Measurements from ENCODE around the gene SH2D5. TPM values are rescaled to one million over a fixed set of nuclear protein-coding genes. Genes with fewer than 3 reads are reported as not detected.
"Not testable (repeated sequence)": the region's sequence is repeated elsewhere in the genome, so short reads cannot be mapped to it uniquely, and the experiment has no call there.

SH2D5 gene
- total RNA-seq, 1 experiment from 2014 or later: 1.1 TPM

- intact Hi-C loops (cut with micrococcal nuclease; ENCODE audit: unreplicated experiment): no loop called here
- H3K27ac ChIP-seq (ENCODE audit: low read depth, low read length, poor library complexity, severe bottlenecking): no peak overlapping the region
- ChIA-PET POLR2A (ENCODE audit: low non-redundant PET) (no interaction called here), CTCF (no interaction called here)
- no peak overlapping the region for H3K4me3 ChIP-seq (ENCODE audit: low read depth, low read length, poor library complexity, severe bottlenecking)
- TF ChIP-seq CTCF (conservative IDR thresholded peaks at IDR 0.05; ENCODE audit: low read depth, low read length) (no peak), EZH2 (IDR thresholded peaks at IDR 0.05; ENCODE audit: borderline replicate concordance, low read depth, low read length, poor library complexity, severe bottlenecking) (no peak)
- BruUV-seq (replicated peaks): no TSS peak
- DNase-seq (ENCODE audit: low spot score): no peak
- H3K36me3 ChIP-seq (ENCODE audit: insufficient read depth, low read length, poor library complexity, severe bottlenecking): no peaks in the 10 kb centered on the region
- H3K27me3 ChIP-seq (replicated peaks; ENCODE audit: insufficient read depth, low read depth, low read length, poor library complexity): no peaks in the 10 kb centered on the region
- H3K4me1 ChIP-seq (ENCODE audit: insufficient read depth, low read length, poor library complexity, severe bottlenecking): no peaks in the 10 kb centered on the region
- H3K9me3 ChIP-seq (ENCODE audit: low read depth, low read length, poor library complexity, severe bottlenecking): no peaks in the 10 kb centered on the region
Measured at GRCh38 chr1:20678599-20678998, 53.9 kb downstream of the SH2D5 start.

GRCh38 chr1:20673626-20674025 lies 58.9 kb downstream of the SH2D5 start:
- H3K27ac ChIP-seq (ENCODE audit: low read depth, low read length, poor library complexity, severe bottlenecking); POLR2A ChIA-PET (ENCODE audit: low non-redundant PET); H3K4me1 ChIP-seq (ENCODE audit: insufficient read depth, low read length, poor library complexity, severe bottlenecking); BruUV-seq (replicated peaks); H3K36me3 ChIP-seq (ENCODE audit: insufficient read depth, low read length, poor library complexity, severe bottlenecking); intact Hi-C loops (cut with micrococcal nuclease; ENCODE audit: unreplicated experiment); DNase-seq (ENCODE audit: low spot score); H3K4me3 ChIP-seq (ENCODE audit: low read depth, low read length, poor library complexity, severe bottlenecking); H3K9me3 ChIP-seq (ENCODE audit: low read depth, low read length, poor library complexity, severe bottlenecking); H3K27me3 ChIP-seq (replicated peaks; ENCODE audit: insufficient read depth, low read depth, low read length, poor library complexity): not testable (repeated sequence)
- CTCF ChIA-PET: interaction anchor here (0.7 kb wide), 1 partner anchor 54 kb away, joined by 7 read pairs; no protein-coding TSS in a partner anchor

DNA sequence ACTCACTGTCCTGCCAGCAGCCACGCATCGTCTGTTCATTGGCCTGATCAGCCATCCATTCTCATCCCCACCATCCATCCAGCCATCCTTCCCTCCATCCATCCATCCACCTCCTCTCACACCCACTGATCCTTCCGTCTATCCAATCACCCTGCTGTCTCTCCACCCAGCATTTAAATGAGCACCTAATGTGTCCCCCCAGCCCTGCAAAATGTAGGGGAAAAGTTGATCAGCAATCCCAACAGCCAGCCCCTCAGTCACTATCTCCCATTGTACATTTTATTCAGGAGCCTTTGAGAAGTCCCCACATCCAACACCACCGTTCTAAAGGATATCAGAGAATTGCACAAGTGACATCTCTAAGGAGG lies 60.3 kb downstream of the SH2D5 start:
- no peak for DNase-seq (ENCODE audit: low spot score)
- no peaks in the 10 kb centered on the region for H3K9me3 ChIP-seq (ENCODE audit: low read depth, low read length, poor library complexity, severe bottlenecking)
- POLR2A ChIA-PET (ENCODE audit: low non-redundant PET): no interaction called here
- no peak overlapping the region for H3K27ac ChIP-seq (ENCODE audit: low read depth, low read length, poor library complexity, severe bottlenecking)
- H3K27me3 ChIP-seq (replicated peaks; ENCODE audit: insufficient read depth, low read depth, low read length, poor library complexity): no peaks in the 10 kb centered on the region
- no peak for TF ChIP-seq CTCF (conservative IDR thresholded peaks at IDR 0.05; ENCODE audit: low read depth, low read length)
- TF ChIP-seq EZH2 (IDR thresholded peaks at IDR 0.05; ENCODE audit: borderline replicate concordance, low read depth, low read length, poor library complexity, severe bottlenecking): no peak
- CTCF ChIA-PET: no interaction called here
- no peaks in the 10 kb centered on the region for H3K4me1 ChIP-seq (ENCODE audit: insufficient read depth, low read length, poor library complexity, severe bottlenecking)
- H3K36me3 ChIP-seq (ENCODE audit: insufficient read depth, low read length, poor library complexity, severe bottlenecking): no peaks in the 10 kb centered on the region
- BruUV-seq (replicated peaks): no TSS peak
- intact Hi-C loops (cut with micrococcal nuclease; ENCODE audit: unreplicated experiment): no loop called here
- no peak overlapping the region for H3K4me3 ChIP-seq (ENCODE audit: low read depth, low read length, poor library complexity, severe bottlenecking)

- ChIA-PET CTCF (no interaction called here), POLR2A (ENCODE audit: low non-redundant PET) (no interaction called here)
- no peaks in the 10 kb centered on the region for H3K36me3 ChIP-seq (ENCODE audit: insufficient read depth, low read length, poor library complexity, severe bottlenecking)
- H3K27ac ChIP-seq (ENCODE audit: low read depth, low read length, poor library complexity, severe bottlenecking): no peak overlapping the region
- no peak for TF ChIP-seq EZH2 (IDR thresholded peaks at IDR 0.05; ENCODE audit: borderline replicate concordance, low read depth, low read length, poor library complexity, severe bottlenecking)
- no peak overlapping the region for H3K4me3 ChIP-seq (ENCODE audit: low read depth, low read length, poor library complexity, severe bottlenecking)
- H3K27me3 ChIP-seq (replicated peaks; ENCODE audit: insufficient read depth, low read depth, low read length, poor library complexity): no peaks in the 10 kb centered on the region
- intact Hi-C loops (cut with micrococcal nuclease; ENCODE audit: unreplicated experiment): no loop called here
- H3K4me1 ChIP-seq (ENCODE audit: insufficient read depth, low read length, poor library complexity, severe bottlenecking): no peaks in the 10 kb centered on the region
- no peak for DNase-seq (ENCODE audit: low spot score)
- no peaks in the 10 kb centered on the region for H3K9me3 ChIP-seq (ENCODE audit: low read depth, low read length, poor library complexity, severe bottlenecking)
- BruUV-seq (replicated peaks): no TSS peak
Measured at GRCh38 chr1:20670936-20671335, 61.6 kb downstream of the SH2D5 start.

Other genes with a start within 250 kb of the SH2D5 start
- 0.41 and 0.50 TPM in 2 replicates for gene CAMK2N1, start 246.5 kb downstream of the SH2D5 start, total RNA-seq (2021)
- gene MUL1, start 224.6 kb downstream of the SH2D5 start, total RNA-seq (2021): 20.1 and 21.6 TPM in 2 replicates
- gene FAM43B, start 180.1 kb downstream of the SH2D5 start, total RNA-seq (2021): not detected in 2 replicates
- gene CDA, start 143.6 kb downstream of the SH2D5 start, total RNA-seq (2021): not detected in 2 replicates
- gene PINK1, start 99.2 kb downstream of the SH2D5 start, total RNA-seq (2021): 7.2 and 13.3 TPM in 2 replicates
- gene DDOST, start 71.3 kb downstream of the SH2D5 start, total RNA-seq (2021): 230 and 238 TPM in 2 replicates
- gene KIF17, start 14.7 kb downstream of the SH2D5 start, total RNA-seq (2021): 0.28 and 0.71 TPM in 2 replicates
- 334 and 337 TPM in 2 replicates for gene HP1BP3, start 54.6 kb upstream of the SH2D5 start, total RNA-seq (2021)

Data from A673 (cell line).